ENCODE measurements around the gene EDEM1.
"Not testable (repeated sequence)": the region's sequence is repeated elsewhere in the genome, so short reads cannot be mapped to it uniquely, and the experiment has no call there.

EDEM1 gene

GRCh38 chr3:5187156-5187919 is at the start of gene EDEM1:
Gene EDEM1, plus strand, starts transcription at chr3:5187707. Its CDS starts 99 bp downstream, at chr3:5187806.
- DNase-seq, result peak; percentile 90 to 91

DNA sequence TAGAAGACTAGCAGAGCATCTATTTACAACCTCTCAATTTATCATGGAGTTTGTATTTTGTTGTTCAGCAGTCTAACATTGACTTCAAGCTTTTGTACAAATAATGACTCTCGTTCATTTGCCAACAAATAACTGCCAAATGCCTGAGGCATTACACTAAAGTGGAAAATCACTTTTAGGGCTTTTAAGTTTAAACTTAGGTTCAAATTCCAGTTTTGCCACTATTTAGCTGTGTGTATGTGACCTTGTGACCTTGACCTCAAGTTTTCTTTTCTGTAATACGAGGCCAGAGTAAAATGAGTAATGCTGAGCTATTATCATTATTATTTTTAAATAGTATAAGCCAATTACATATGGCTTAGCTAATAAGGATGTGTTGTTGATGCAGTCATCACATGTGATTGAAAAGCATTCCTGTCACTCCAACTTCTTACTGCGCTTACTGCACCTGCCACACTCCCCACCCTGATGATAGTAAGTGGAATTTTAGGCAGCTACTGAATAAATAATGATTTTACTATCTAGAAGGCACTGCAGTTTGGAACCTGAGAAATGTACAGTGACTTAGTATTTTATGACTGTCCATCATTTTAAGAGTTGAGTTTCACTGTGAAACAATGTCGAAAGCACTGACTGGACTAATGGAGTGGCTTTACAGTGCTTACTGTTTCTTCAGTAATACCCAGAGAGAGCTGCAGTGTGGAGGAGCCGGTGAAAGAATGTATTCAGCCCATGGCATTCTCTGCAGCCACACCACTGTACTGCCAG is 49.1 kb upstream of the EDEM1 start:
- DNase-seq, result no peak

DNA sequence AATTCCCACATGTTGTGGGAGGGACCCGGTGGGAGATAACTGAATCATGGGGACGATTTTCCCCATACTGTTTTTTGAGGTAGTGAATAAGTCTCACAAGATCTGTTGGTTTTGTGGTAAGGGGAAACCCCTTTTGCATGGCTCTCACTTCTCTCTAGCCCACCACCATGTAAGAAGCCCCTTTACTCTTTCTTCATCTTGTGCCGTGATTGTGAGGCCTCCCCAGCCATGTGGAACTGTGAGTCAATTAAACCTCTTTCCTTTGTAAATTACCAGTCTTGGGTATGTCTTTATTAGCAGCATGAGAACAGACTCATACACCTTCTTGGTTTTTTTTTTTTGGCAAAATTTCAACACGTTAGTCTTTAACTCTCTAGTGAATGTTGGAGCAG is 47.3 kb upstream of the EDEM1 start:
- no peak for DNase-seq

DNA sequence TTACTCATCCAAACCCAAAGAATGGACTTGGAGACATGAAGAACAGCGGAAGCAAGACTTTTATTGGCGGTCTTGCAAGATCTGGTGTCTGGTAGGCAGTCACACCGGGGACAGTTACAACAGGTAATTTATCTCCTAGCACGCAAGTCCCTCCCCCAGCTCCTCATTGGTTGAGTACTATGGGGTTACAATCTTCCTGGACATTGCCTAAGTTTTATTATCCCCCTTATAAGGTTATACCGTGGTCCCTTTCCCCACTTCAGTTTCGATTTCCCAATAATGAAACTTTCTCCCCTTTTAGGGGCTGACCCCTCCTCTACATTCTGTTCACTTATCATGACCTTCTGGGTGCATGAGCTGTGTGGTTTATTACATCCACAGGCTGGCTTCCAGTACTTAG is 46.7 kb upstream of the EDEM1 start:
- DNase-seq, result no peak

DNA sequence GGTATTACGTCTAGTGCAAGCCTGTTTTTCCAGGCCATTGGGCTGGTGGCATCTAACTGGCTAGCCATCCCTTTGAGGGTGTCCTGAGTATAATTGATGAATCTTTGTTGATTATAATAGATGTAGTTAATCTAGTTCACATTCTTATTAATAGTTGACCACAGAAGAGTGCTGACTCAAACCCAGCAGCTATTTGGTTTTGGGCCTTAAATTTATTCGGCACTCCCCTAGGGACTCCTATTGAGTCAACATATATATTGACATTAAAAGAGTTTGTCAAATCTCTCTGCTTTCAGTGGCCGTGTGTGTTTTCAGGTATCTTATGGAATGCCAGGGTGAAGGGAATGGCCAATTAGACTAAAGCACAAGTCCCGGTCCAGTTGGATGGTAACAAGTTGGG is 45.7 kb upstream of the EDEM1 start:
- DNase-seq, result no peak

DNA sequence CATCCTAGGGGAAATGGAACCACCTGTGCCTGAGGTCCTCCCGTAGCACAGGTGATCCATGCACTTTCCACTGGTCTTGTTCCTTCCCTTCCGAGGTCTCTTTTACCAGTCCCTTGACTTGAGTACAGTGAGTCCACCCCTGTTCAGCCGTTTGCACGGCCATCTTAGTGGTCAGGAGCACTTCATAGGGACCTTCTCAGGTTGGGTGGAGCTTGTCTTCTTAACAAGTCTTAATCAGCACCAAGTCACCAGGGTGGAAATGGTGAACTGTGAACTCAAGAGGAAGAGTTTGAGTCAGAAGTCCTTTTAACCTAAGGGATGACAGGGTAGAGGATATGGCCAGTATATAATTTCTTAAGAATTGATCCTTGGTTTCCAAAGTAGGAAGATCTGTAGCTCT is 44.0 kb upstream of the EDEM1 start:
- no peak for DNase-seq

DNA sequence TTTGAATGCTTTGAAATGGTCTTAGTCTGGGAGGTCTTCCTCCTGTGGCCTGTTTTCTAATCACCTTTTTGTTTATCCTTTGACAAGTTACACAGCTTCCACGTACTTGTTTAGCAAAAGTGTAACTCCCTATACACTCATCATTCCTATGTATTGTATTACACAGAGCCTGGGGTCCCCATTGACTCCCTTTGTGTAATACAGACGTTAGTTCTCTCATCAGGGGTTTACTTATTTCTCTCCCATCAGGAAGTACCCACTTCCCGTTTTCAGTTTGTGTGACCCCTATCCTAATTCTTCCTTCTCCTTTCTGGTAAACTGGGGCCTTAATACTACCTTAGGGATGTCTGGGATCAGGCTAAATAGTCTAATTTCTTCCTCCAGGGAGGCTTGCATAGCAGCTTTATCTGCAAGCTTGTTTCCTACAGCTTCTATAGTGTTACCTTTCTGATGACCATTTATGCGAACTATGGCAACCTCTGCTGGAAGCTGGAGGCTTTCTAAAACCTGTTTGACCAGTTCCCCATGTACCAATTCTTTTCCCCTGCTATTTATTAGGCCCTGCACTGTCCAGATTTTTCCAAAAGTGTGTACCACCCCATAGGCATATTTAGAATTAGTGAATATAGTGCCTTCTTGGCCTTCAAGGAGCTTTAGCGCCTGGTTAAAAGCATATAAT is 43.1 kb upstream of the EDEM1 start:
- DNase-seq, result peak; percentile 57 to 60

- DNase-seq, result no peak
Observed at GRCh38 chr3:5145120-5145519, 42.4 kb upstream of the EDEM1 start.

- not testable (repeated sequence) for DNase-seq
Observed at GRCh38 chr3:5147152-5147551, 40.4 kb upstream of the EDEM1 start.

DNA sequence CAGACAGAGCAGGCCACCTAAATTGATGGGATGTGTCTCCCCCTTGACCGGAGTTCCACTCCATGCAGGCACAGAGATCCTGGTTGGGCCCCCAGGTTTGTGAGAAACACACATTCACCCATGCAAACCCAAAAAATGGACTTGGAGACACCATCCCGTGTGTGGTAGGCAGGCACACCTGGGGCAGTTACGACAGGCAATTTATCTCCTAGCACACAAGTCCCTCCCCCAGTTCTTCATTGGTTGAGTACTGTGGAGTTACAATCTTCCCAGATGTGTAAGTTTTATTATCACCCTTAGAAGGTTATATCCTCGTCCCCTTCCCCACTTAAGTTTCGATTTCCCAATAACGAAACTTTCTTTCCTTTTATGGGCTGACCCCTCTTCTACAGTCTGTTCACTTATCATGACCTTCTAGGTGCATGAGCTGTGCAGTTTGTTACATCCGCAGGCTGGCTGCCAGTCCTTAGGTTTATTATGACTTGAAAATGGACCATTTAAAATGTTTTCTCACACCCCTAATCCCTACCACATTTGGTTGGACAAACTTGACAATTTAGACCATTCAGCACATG is 38.1 kb upstream of the EDEM1 start:
- no peak for DNase-seq

DNA sequence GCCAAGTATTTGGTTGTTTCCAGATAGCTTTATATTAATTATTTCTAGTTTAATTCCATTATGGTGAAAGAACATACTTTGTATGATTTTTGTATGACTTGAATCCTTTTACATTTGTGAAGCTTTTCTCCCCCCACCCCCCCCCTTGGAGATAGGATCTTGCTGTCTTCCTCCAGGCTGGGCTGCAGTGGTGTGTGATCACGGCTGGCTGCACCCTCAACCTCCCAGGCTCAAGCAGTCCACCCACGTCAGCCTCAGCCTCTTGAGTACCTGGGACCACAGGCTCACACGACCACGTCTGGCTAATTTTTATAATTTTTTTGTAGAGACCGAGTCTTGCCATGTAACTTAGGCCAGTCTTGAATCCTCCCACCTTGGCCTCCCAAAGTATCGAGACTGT is 35.9 kb upstream of the EDEM1 start:
- no peak for DNase-seq

DNA sequence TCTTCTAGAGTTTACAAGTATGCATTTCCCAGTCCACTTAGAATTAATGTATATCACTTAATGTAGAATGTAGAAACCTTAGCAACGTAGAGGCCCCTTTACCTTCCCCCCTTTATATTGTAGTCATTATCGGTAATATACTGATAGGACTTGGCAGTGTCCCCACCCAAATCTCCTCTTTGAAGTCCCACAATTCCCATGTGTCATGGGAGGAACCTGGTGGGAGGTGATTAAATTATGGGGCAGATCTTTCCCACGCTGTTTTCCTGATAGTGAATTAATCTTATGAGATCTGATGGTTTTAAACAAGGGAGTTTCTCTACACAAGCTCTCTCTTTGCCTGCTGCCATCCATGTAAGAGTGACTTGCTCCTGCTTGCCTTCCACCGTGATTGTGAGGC is 34.4 kb upstream of the EDEM1 start:
- no peak for DNase-seq

DNA sequence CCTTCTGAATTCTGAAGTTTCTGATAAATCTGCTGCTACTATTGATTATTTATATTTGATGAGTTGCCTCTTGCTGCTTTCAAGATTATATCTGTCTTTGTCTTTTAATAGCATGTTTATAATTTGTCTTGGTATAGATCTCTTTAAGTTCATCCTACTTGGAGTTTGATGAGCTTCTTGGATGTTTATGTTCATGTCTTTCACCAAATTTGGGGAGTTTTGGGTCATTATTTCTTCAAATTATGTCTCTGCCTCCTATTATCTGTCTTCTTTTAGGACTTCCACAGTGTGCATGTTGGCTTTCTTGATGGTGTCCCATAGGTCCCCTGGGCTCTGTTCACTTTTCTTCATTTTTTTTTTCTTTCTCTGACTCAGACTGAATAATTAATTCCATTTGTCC is 32.3 kb upstream of the EDEM1 start:
- no peak for DNase-seq

DNA sequence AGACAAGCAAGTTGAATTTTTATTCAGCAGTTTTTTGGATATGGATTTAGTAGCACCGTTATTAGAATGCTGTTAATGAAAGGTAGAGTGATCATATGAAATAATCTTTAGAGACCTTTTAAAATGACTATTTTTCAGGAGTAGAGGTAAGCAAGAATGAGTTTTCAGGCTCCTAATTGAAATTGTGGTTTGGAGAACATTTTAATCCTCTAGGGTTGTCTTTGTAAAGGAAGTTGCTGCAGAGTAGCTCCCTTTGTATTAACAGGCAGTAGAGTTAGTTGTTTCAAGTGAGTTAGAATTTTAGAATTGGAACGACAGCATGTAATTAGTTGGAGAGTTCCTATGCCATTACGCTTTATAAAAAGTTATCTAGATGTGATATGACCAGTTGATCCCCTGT is 27.2 kb upstream of the EDEM1 start:
- peak in 1 of 2 experiments; percentile 19 for DNase-seq

- DNase-seq, result no peak
Observed at GRCh38 chr3:5160940-5161858, 26.3 kb upstream of the EDEM1 start.

- DNase-seq, result no peak
Observed at GRCh38 chr3:5162102-5162501, 25.4 kb upstream of the EDEM1 start.

DNA sequence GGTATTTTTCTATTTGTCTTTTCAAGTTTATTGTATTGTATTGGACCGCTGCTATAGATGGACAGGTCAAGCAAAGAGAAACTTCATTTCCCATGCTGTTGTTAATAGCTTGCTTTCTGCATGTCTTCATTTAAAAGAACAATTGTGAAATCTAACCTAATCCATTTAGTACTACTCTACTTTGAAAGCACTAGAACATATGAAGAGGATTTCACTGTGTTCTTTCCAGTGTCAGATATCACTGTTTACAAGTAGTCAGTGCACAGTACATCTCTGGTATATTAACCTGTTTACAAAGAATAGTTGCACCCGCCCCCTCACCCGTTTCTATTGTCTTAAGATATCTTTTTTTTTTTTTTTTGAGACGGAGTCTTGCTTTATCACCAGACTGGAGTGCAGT is 21.8 kb upstream of the EDEM1 start:
- DNase-seq, result no peak

GRCh38 chr3:5166846-5167245 is 20.7 kb upstream of the EDEM1 start:
- DNase-seq, result no peak

DNA sequence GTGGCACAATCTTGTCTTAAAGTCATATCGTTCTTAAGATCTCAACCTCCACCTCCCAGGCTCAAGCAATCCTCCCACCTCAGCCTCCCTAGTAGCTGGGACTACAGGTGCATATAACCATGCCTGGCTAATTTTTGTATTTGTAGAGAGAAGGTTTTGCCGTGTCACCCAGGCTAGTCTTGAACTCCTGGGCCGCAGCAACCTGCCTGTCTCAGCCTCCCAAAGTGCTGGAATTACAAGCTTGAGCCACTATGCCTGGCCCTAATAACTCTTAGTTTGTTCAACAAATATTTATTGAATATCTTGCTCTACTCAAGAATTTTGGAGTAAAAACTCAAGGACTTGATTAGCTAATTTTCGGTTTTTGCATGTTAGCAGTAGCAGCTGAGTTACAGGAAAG is 19.4 kb upstream of the EDEM1 start:
- DNase-seq, result no peak

- no peak for DNase-seq
Observed at GRCh38 chr3:5169807-5170206, 17.7 kb upstream of the EDEM1 start.

DNA sequence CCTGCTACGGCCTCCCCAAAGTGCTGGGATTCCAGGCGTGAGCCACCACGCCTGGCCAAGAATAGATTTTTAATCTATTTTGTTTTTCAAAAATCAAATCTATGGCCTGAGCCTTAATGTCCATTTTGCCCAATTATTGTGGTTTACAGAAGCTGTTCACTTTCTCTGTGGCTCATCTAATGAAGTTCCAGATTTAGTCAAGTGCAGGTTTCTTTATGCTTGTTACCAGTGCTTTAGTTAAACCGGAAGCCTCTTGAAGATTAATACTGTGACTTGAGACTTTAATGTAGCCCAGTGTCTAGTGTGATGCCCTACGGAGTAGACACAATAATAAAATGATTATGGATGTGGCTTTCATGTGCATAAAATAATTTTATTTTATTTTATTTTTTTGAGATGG is 16.5 kb upstream of the EDEM1 start:
- no peak for DNase-seq

GRCh38 chr3:5172018-5172417 is 15.5 kb upstream of the EDEM1 start:
- DNase-seq, result no peak

Data from Kasumi-1 (cell line).